WERI-Rb-1 (cell line): Measurements from ENCODE around the gene PGA5.
"Not testable (repeated sequence)": the region's sequence is repeated elsewhere in the genome, so short reads cannot be mapped to it uniquely, and the experiment has no call there.

Source experiments
- DNase-seq: peaks from one replicate; pipeline ENCODE4 v3.0.0-alpha.2; 2020
- H3K27ac ChIP-seq: fragments of 250-450 bp; sonication (Bioruptor Pico); 2 replicates; pipeline ENCODE4 v1.5.1; 2020; ENCODE audit warnings: mild to moderate bottlenecking, moderate library complexity
- H3K27me3 ChIP-seq: fragments of 250-450 bp; sonication (Bioruptor Pico); 2 replicates; pipeline ENCODE4 v1.5.1; 2021; ENCODE audit warnings: mild to moderate bottlenecking, low read depth, moderate library complexity; ENCODE audit not compliant: insufficient read depth, severe bottlenecking
- H3K36me3 ChIP-seq: fragments of 250-450 bp; sonication (Bioruptor Pico); 2 replicates; pipeline ENCODE4 v1.5.1; 2020; ENCODE audit warnings: mild to moderate bottlenecking, moderate library complexity
- H3K4me3 ChIP-seq: 2 replicates; pipeline ENCODE4 v1.5.1; 2011; ENCODE audit warnings: low read depth, mild to moderate bottlenecking, control low read depth, low read length
- H3K9me3 ChIP-seq: fragments of 250-450 bp; sonication (Bioruptor Pico); 2 replicates; pipeline ENCODE4 v1.5.1; 2021; ENCODE audit warnings: mild to moderate bottlenecking, moderate library complexity; ENCODE audit not compliant: severe bottlenecking
- TF ChIP-seq, protein P1 (sequence below): IDR thresholded peaks from 2 replicates; pipeline ENCODE4 v1.5.1; 2011; ENCODE audit warnings: low read depth, mild to moderate bottlenecking, control low read depth, inconsistent platforms, low read length

Gene PGA5

DNA sequence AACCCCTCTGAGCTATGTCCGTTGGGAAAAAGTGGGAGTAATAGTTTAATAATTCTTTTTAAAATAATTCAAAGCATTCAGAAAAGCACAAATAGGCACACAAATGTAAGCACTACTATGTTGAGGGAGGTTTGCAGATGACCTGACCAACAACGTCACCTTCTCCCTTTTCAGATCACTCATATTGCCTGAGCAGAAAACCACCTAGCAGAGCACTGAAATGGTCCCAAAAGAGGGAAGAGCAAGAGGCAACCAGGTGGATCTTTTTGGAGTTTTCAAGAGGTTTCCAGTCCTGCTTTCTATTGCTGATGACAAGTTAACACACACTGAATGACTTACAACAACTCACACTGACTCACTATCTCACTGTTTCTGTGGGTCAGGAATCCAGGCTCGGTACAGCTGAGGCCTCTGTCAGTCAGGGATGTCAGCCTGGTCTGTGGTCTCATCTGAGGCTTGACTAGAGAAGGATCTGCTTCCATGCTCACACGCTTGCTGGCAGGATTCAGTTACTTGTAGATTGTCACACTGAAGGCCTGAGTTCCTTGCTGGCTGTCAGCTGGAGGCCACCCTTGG, 41.9 kb upstream of the PGA5 start:
- no peak for DNase-seq
- Histone ChIP-seq H3K36me3 (no peaks in the 10 kb centered on the region), H3K27me3 (no peaks in the 10 kb centered on the region), H3K4me3 (no peak overlapping the region), H3K9me3 (no peaks in the 10 kb centered on the region), H3K27ac (no peak overlapping the region)
- TF ChIP-seq, protein P1, sequence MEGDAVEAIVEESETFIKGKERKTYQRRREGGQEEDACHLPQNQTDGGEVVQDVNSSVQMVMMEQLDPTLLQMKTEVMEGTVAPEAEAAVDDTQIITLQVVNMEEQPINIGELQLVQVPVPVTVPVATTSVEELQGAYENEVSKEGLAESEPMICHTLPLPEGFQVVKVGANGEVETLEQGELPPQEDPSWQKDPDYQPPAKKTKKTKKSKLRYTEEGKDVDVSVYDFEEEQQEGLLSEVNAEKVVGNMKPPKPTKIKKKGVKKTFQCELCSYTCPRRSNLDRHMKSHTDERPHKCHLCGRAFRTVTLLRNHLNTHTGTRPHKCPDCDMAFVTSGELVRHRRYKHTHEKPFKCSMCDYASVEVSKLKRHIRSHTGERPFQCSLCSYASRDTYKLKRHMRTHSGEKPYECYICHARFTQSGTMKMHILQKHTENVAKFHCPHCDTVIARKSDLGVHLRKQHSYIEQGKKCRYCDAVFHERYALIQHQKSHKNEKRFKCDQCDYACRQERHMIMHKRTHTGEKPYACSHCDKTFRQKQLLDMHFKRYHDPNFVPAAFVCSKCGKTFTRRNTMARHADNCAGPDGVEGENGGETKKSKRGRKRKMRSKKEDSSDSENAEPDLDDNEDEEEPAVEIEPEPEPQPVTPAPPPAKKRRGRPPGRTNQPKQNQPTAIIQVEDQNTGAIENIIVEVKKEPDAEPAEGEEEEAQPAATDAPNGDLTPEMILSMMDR: no peak

DNA sequence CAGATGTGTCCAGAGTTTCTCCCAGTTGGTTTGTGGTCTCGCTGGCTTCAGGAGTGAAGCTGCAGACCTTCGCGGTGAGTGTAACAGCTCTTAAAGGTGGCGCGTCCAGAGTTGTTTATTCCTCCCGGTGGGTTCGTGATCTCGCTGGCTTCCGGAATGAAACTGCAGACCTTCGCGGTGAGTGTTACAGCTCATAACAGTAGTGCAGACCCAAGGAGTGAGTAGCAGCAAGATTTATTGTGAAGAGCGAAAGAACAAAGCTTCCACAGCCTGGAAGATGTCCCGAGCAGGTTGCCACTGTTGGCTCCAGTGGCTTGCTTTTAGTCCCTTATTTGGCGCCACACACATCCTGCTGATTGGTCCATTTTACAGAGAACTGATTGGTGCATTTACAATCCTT, 39.5 kb upstream of the PGA5 start:
- Histone ChIP-seq H3K36me3 (no peaks in the 10 kb centered on the region), H3K4me3 (no peak overlapping the region), H3K27ac (no peak overlapping the region), H3K9me3 (no peaks in the 10 kb centered on the region), H3K27me3 (no peaks in the 10 kb centered on the region)
- TF ChIP-seq, protein P1: no peak
- no peak for DNase-seq

DNA sequence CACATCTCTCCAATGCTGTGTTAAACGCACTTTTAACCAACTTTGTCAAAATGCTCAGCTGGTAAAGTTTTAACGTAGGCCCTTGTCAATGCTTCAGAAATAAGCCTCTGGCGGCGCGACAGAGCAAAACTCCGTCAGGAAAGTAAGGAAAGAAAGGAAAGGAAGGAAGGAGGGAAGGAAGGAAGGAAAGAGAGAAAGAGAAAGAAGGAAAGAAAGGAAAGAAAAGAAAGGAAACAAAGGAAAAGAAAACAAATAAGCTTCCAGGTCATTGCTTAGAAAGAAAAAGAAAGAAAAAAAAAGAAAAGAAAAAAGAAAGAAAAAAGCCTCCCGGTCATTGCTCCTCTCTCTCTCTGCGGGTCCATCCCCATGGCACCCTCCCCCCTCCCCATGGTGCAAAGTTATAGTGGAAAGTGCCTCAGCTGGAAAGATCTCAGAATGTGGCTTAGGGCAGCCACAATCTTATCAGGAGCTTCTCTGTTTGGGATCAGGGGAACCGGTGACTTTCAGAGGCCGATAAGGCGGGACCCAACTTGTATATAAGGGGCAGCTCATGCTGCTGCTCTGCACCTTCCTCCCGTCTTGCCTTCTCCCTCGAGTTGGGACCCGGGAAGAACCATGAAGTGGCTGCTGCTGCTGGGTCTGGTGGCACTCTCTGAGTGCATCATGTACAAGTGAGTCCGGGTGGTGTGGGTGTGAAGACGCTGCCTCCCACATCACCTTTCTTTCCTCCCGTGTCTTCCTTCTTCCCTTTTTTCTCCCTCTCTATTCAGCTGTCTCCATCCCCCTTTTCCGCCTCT, 37.8 kb upstream of the PGA5 start, which contains the start of gene PGA3:
Gene PGA3, plus strand, starts transcription at position 566 of the 797 bp plus-strand sequence. Its CDS starts 50 bp downstream, at position 616.
- H3K27ac ChIP-seq, H3K36me3 ChIP-seq, H3K27me3 ChIP-seq, H3K4me3 ChIP-seq, H3K9me3 ChIP-seq, DNase-seq: not testable (repeated sequence)

DNA sequence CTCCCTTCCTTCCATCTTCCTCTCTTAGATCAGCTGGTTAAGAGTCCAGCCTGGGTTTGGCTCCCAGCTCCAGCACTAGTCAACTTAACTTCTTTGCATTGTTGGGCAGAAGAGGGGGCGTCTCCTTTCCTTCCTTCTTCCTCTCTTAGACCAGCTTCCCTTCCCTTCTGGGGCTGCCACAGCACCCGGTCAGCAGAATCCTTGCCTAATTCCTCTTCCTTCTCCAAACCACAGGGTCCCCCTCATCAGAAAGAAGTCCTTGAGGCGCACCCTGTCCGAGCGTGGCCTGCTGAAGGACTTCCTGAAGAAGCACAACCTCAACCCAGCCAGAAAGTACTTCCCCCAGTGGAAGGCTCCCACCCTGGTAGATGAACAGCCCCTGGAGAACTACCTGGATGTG, 37.1 kb upstream of the PGA5 start:
- DNase-seq, H3K4me3 ChIP-seq, H3K36me3 ChIP-seq, H3K9me3 ChIP-seq, H3K27me3 ChIP-seq, H3K27ac ChIP-seq: not testable (repeated sequence)

DNA sequence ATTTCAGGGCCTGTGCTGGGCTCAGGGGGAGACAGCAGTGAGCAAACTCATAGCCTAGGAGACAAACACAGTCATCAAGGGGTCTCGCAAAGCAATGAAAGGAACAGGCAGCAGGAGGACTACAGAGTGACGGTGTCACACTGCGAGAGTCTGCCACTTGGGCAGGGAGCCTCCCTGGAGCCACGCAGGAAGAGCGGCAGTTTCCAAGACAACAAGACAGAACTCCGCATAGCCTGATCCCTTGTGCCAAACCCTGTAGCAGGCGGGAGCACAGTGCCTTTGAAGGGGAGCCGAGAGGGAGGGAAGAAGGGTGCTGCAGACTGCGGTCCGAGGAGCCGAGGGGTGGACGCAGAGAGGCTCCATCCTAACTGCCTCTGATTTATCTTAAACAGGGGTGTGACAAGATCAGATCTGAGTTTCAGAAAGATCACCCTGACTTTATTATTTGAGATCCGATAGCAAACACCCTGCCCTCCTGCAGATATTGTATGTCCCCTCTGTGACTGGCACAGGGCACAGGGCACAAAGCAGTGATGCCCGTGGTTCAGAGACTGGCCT, 36.4 kb upstream of the PGA5 start:
- not testable (repeated sequence) for H3K9me3 ChIP-seq, H3K36me3 ChIP-seq, H3K27ac ChIP-seq, H3K27me3 ChIP-seq, DNase-seq, H3K4me3 ChIP-seq

DNA sequence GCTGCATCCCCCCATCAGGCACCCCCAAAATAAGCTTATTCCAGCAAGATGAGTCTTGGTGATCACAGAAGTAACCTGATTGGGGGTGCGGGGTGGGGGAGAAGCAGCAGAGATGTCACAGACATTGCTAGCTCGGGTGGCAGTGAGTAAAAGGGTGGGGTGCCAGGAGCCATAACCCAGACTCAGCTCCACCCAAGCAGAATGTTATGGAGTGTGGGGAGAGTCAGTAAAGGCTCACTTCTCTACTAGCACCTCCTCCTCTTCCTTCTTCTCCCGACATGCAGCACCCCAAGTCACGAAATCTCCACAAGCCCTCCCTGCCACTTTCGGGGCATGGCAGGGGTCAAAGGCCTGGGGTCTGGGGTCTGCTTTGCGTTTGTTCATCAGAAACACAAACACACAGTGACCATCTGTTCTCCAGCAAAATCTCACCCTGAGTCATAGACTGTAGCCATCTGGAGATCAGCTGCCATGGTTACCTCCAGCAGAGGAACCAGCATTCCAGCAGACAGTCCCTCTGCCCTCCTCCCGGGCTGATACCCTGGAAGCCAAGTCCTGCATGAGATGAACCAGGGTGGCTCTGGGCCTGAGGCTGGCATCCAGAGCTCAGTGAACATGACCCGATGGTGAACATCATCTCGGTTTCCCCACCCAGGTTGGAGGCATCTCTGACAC, 33.2 kb upstream of the PGA5 start:
- DNase-seq, H3K27me3 ChIP-seq, H3K36me3 ChIP-seq, H3K4me3 ChIP-seq, H3K27ac ChIP-seq, H3K9me3 ChIP-seq: not testable (repeated sequence)

DNA sequence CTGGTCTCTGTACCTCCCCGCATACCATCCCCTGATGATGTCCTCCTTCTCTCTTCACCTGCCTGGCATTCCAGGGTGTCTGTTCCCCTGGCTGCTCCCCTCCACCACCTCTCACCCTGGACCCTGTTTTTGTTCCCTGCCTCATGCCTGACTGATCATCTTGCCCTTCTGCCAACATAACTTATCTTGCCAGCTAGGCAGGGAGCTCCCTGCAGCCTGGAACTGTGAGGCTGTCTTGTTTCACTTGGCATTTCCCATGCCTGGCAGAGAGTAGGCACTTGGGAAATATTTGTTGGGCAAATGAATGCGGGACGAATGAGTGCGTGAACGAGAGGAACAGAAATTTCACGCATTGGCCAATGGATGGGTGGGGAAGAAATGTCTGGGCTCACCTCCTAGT, 30.3 kb upstream of the PGA5 start:
- not testable (repeated sequence) for H3K4me3 ChIP-seq, H3K36me3 ChIP-seq, H3K27me3 ChIP-seq, H3K27ac ChIP-seq, H3K9me3 ChIP-seq, DNase-seq

DNA sequence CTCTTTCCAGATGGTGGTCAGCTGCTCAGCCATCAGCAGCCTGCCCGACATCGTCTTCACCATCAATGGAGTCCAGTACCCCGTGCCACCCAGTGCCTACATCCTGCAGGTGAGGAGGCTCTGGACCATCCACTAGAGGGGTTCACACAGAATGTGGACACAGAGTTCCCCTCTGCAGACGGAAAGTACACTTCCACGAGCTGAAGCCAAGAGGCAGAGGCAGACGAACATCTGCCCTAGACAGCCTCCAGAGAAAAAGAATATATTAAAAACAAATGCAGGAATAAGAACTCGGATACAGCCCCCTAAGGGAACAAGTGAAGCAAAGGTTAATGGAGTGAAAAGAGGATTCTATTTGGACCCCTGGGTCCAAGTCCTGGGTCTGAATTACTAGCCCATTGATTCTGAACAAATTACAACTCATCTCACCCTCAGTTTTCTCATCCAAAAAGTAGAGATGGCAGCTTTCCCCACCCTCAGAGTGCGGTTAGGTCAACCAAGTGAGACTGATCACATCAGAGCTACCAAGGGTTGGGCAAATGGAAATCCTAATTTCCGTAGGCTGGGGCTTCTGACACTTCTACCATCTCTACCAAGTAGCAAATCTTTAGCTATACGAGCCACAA, 29.5 kb upstream of the PGA5 start:
- H3K36me3 ChIP-seq, H3K4me3 ChIP-seq, H3K27me3 ChIP-seq, H3K9me3 ChIP-seq, H3K27ac ChIP-seq, DNase-seq: not testable (repeated sequence)

DNA sequence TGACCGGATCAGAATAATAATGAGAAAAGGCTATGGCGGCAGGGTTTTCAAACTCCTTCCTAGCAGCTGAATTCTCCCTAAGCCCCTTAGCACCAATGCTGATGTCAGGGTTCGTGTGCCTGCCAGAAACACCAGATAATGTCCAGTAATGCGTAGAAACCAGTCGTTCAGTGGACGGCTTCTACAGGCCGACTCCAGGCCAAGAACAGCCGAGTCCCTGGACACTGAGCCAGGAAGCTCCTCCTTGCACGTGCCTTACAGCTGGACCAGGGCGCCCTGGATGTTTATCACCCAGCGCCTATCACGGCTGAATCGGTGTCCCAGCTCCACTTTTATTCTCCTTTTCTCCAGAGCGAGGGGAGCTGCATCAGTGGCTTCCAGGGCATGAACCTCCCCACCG, 28.8 kb upstream of the PGA5 start:
- not testable (repeated sequence) for DNase-seq, H3K27ac ChIP-seq, H3K9me3 ChIP-seq, H3K36me3 ChIP-seq, H3K27me3 ChIP-seq, H3K4me3 ChIP-seq

DNA sequence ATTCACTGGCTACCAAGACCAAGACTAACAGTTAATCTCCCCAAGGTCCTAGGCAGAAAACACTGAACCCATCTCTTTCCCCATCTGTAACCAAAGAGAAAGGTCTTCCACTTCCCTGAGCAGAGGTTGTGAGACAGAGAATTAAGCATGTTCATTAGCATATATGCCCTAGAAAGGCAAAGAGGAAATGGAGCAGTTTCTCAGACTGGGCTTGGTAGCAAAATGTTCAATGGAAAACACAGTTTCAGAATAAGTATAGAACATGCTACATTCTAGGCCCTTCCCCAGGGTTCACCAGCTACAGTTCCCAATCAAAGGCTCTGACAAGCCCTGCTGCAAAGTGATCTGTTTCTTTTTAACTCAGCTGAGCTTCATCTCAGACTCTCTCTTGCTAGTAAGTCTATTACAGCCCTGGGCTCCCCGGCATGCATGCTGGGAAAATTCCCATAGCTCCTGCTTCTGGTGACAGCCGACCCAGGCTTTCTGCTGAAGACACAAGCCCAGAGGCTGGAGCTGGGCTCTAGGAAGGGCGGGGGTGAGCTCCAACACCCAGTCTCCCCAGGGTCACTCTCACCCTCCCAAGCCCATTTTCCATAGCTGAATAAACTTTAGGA, 27.2 kb upstream of the PGA5 start:
- not testable (repeated sequence) for H3K9me3 ChIP-seq, H3K36me3 ChIP-seq, DNase-seq, H3K27me3 ChIP-seq, H3K4me3 ChIP-seq, H3K27ac ChIP-seq

DNA sequence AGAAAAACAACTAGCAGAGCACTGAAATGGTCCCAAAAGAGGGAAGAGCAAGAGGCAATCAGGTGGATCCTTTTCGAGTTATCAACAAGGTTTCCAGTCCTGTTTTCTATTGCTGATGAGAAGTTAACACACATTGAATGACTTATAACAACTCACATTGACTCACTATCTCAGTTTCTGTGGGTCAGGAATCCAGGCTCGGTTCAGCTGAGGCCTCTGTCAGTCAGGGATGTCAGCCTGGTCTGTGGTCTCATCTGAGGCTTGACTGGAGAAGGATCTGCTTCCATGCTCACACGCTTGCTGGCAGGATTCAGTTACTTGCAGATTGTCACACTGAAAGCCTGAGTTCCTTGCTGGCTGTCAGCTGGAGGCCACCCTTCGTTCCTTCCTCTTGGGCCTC, 22.7 kb upstream of the PGA5 start:
- H3K9me3 ChIP-seq, H3K4me3 ChIP-seq, H3K27me3 ChIP-seq, DNase-seq, H3K27ac ChIP-seq, H3K36me3 ChIP-seq: not testable (repeated sequence)
